Heart left ventricle (tissue), 13 donors: ENCODE measurements around the gene TTBK1.

Experiments used
- POLR2A ChIP-seq, 2 donors: fragments of 450-650 bp; IDR thresholded peaks; one replicate each; pipeline ENCODE4 v1.6.1; 2017; ENCODE audit warnings: antibody characterized with exemption in 2 of 2, mild to moderate bottlenecking in 2 of 2, moderate library complexity in 2 of 2
- TF ChIP-seq, protein P1 (sequence below), 12 donors: fragments of 200-600 bp; sonication (generic) in 4 of 12; IDR thresholded peaks; one replicate each; pipeline versions ENCODE4 v1.5.0 to v1.8.0; 2018 to 2022; ENCODE audit warnings: antibody characterized with exemption in 12 of 12, mild to moderate bottlenecking in 5 of 12
- donor health status: ischemic (EF 13 %, LVEDD 7.1; RV severe dilation, severe dysfunction).
- donor health status: DM: no; HTN: yes; CAD: no.
- donor health status: DM: no; HTN: no; CAD: no.
- donor health status: ischemic (EF 25% LVEDD 6.9; RV normal size, moderate dysfunction).
- donor health status: ischemic (EF 25% LVEDD 5.7; RV mildly dilated, moderate dysfunction).
- donor health status: ischemic (EF 35%, LVEDD 5.7; RV mildly dilated, moderate dysfunction).
- donor health status: nonischemic (EF 11% LVEDD 7.7; RV severe dilation, severe dysfunction).
- donor health status: DM: yes; HTN: yes; CAD: no.
- donor health status: PGD.
- donor health status: ischemic (EF 29% LVEDD 5.4; RV normal size, mild dysfunction).
- donor health status: nonischemic (EF 23%, LVEDD 6.1; RV moderate dilation, normal function).

DNA sequence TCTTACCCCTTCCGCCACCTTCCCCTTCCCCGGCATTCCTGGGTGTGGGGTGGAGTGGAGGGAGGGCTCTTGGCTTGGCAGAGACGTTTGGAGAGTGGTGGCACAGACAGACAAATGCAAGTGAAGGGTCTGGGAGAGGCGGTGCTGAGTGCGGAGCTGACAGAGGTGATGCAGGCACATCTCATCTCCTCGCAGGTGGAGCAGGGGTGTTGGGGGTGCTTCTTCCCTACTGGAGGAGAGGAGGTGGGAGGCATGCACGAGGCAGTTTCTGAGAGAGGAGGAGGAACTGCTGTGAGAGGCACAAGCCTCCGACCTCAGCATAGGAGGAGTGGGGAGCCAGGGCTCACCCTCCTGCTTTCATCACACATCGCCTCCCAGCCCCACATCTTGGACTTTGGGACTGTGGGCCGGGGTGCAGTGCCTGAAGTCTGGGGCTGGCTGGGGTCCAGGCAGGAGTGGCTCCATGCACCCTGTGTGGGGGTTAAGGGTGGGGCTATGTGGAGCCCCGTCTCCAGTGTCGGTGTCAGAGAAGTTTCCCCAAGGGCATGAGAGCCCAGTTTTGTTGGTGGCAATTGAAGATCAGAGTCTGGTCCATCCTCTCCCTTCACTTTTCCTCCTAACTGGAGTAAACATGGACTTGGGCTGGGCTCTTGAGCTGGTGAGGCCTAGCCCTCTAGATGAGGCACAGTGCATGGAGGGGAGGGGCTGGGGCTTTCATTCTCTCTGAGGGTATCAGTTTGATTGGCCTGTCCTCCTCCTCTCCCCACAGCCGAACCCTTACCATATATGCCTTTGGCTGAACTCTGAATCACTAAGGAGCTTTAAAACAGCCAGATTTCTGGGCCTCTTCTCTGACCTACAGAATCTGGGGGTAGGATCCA, 34.6 kb downstream of the TTBK1 start:
- TF ChIP-seq, protein P1, sequence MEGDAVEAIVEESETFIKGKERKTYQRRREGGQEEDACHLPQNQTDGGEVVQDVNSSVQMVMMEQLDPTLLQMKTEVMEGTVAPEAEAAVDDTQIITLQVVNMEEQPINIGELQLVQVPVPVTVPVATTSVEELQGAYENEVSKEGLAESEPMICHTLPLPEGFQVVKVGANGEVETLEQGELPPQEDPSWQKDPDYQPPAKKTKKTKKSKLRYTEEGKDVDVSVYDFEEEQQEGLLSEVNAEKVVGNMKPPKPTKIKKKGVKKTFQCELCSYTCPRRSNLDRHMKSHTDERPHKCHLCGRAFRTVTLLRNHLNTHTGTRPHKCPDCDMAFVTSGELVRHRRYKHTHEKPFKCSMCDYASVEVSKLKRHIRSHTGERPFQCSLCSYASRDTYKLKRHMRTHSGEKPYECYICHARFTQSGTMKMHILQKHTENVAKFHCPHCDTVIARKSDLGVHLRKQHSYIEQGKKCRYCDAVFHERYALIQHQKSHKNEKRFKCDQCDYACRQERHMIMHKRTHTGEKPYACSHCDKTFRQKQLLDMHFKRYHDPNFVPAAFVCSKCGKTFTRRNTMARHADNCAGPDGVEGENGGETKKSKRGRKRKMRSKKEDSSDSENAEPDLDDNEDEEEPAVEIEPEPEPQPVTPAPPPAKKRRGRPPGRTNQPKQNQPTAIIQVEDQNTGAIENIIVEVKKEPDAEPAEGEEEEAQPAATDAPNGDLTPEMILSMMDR (IDR thresholded peaks at IDR 0.05), result no peak
- TF ChIP-seq POLR2A (IDR thresholded peaks at IDR 0.05), result no peak
